Stimulated activated CD4-positive, alpha-beta T cell treated with anti-CD3 and anti-CD28 coated beads, Interleukin-12 subunit alpha, Interleukin-12 subunit beta, amount 100 ng/mL, for 24 hours (primary cell): ENCODE results near the gene PIGO.

Experiments used
- DNase-seq, 2 experiments: peaks; one replicate each; pipeline ENCODE4 v3.0.0-alpha.2; 2020; ENCODE audit warnings: low read depth in 2 of 2

The PIGO gene

DNA sequence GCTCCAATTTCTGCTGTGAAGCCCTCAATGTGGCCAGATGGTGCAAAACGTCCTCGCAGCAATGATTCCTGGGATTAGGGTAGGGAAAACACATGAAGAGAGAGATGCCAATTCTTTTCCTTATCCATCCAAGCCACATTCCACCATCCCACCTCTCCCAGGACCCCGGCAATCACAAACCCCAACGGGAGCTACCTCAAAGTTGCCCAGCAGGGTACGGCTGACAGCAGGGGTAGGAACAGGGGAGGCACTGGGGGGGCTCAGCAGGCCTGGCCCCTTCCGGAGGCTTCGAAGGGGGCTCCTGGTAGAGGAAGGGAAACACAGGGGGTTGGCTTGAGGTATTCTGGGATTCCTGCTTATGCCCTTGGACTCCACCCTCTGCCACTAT is 9.9 kb upstream of the PIGO start:
- no peak for DNase-seq

DNA sequence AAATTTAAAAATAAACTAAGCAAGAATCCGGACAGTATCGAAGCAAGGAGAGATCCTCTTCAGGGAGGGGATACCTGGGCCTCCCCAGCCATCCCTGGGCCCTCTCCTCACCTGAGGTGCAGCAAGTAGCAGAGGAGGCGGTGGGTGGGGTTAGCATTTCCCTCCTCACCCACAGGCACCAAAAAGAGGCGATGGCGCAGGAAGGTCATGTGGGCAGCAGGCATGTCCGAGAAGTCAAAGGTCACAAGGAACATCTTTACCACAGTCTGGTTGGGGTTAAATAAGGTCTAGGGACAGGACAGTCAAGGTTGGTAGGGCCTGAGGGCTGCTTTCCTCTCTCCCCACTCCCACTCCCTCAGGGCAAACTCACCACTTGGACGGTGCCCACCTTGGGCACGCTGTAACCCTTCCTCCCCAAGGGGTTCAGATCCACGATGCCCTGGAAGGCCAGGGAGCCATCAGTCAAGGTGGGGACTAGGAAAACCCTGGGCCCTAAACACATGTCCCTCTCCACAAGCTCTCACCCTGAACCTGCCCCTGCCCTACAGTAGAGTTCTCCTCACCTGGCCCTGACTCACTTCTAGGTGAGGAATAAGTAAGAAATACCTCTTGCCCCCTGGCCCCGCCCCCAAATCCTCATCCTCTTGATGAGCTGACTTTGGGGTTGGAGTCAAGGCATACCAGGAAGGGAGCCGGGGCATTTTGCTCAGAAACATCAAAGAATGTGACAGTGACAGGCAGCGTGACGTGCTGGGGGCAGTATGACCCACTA is 9.4 kb upstream of the PIGO start:
- no peak for DNase-seq

DNA sequence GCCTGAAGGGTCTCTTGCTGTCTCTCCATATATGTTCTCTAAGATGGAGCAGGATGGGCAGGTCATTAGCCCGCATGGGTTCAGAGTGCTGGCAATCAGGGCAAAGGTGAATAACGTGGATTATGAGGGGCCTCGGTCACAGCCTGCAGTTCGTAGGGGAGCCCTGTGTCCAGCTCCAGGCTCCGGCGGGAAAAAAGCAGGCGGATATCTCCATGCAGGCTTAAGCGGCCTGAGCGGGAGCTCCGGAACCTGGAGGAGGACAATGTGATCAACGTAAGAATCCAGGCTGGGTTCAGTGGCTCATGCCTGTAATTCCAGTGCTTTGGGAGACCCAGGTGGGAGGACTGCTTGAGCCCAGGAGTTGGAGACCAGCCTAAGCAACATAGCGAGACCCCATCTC is 8.7 kb upstream of the PIGO start:
- DNase-seq: no peak

DNA sequence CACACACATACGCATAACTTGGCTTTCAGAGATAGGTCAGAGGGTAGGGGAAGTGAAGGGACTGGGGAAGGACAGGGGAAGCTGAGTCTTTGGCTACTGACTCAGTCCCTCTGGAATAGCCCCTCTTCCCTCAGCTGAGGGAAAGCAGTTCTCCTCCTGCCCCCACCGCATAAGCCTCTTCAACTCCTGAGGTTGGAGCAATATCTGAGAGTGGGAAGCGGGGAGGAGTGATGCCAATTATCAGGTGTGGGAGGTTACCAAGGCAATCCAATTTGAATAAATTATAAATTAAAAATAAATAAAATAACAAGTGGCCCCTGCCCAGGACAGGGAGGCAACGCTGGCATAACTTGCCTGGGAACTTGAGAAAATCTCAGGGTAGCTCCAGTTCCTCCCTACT is 8.2 kb upstream of the PIGO start:
- DNase-seq: no peak

DNA sequence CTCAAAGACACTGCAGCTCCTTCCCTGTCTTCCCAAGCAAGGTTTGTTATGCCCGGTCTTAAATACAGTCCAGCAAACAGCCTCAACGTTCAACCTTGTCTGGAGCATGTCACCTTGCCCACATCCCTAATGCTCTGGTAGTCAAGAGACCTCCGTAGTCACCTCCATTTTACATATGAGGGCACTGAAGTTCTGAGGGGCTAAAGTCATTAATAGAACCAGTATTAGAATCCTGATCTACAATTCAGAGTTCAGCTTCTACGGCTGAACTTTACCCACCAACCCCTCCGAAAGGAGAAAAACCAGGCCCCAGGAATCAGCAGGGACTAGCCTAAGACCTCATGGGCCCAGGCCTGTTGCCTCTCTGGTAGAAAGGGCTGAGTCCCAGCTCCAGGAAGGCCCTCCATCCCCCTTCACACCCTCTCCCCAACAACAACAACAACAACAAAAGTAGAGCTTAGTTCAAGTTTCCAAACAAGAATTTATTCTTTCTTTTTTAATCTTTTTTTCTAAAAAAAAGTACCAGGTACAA is 7.3 kb upstream of the PIGO start:
- DNase-seq: no peak

DNA sequence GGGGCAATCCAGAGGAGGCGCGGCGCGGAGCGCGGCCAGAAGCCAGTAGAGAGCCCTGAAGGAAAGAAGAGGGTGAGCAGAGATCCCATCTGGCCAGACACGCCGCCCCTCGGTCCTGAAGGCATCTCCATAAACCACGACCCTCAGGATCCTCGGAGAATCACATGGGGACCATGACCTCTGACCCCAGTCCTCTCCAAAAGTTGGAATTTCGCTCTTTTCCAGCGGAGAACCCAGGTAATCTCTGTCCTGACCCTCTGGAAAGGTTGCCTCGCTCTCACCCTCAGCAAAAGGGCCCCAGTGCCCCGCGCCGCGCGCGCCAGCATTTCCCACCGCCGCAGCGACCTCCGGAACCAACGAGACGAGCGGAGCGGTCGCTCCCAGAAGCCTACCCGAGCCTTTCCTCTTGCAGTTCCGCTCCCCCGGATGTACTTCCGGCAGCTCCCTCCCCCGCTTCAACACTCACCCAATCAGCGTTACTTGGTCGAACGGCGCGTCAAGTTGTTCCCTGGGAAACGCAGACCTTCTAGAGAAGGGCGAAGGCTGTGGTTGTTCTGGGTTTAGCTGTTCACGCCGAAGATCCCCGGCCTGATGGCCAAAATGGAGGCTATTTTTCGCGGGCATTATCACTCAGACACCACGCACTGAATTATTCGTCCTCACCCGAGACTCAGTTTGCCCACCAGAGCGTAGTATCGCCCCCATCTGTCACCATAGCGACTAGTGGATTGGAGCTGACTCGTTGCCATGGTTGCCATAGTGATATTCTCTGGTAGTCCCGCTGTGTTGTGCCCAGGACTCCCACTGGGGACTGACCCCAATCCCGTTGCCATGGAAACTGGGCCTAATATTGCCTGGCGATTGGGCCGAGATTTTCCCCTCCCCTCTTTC is 6.6 kb upstream of the PIGO start, which contains the start of gene STOML2:
STOML2 (minus strand) TSS at position 363 of the 891 bp plus-strand sequence; CDS start at position 326, 37 bp downstream.
- peak; percentile 87 to 88 for DNase-seq

DNA sequence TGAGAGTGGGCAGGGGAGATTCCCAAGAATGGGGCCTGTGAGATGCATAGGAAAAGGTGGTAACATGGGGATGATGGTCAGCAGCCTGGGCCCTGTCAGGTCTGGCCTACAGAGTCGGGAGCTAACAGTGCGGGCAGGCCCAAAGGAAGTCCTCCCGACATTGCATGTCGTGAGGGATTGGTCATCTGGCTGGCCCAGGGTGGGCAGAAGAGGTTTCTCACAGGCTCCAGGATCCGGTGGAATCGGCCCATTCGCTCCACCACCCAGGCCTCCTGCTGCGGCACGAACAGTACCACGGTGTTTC is 6.0 kb upstream of the PIGO start:
- no peak for DNase-seq

DNA sequence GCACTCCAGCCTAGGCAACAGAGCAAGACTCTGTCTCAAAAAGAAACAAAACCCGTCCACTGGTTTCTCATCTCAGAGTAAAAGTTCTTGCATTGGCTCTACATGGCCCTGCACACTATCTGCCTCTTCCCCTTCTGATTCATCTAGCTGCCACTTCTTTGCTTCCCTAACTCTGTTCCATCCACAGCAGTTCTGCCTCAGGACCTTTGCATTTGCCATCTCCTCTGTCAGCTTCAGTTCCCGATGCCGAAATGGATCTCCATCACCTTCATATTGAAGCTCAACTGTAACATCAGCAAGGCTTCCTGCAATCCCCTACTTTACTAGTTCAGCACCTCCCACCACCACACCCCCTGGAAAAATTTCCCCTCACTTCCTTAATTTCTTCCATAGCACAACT is 1.2 kb upstream of the PIGO start:
- no peak for DNase-seq

DNA sequence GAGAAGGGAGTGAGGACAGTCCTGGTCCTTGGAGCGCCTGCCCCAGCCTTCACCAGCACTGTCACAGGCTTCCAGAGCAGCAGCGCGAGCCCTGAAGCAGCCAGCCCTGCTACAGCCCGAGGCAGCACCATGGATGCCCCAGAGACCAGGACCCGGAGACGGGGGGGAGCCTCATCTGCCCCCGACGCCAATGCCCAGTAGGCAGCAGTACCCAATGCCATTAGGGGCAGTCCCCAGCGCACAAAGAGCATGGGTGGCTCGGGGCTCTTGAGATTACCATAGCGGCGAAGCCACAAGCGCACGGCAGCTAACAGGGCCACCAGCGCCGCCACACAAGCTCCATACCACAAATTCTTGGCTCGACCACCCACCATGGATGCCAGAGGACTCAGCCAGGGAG is 4.9 kb downstream of the PIGO start:
- DNase-seq: no peak

DNA sequence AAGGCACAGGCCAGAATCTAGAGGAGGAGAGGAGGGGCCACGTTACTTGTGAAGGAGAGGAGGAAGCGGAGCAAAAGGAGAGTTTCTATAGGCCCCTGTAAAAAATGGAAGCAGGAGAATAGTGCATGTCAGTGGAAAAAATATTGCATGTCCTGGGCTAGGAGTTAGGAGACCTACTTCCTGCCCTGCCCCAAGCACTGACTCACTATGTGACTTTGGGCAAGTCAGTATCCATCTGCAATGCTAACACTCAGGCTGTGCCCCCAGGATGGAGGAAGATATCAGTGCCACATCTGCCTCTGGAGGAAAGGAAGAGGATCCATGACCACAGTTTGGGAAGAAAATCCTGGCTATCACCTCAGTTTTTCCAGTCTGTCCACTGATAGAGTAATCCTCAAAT is 7.0 kb downstream of the PIGO start:
- DNase-seq: no peak

DNA sequence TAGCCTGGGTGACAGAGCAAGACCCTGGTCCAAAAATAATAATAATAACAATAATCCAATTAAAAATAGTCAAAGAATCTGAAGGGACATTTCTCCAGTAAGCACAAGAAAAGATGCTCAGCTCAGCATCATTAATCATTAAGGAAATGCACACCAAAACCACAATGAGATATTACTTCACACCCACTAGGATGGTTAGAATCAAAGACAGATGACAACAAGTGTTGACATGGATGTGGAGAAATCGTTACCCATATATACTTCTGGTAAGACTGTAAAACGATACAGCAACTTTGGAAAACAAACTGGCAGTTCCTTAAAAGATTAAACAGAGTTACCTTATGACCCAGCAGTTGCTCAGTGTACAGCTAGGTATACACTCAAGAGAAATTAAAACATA is 11.3 kb downstream of the PIGO start:
- DNase-seq: no peak

DNA sequence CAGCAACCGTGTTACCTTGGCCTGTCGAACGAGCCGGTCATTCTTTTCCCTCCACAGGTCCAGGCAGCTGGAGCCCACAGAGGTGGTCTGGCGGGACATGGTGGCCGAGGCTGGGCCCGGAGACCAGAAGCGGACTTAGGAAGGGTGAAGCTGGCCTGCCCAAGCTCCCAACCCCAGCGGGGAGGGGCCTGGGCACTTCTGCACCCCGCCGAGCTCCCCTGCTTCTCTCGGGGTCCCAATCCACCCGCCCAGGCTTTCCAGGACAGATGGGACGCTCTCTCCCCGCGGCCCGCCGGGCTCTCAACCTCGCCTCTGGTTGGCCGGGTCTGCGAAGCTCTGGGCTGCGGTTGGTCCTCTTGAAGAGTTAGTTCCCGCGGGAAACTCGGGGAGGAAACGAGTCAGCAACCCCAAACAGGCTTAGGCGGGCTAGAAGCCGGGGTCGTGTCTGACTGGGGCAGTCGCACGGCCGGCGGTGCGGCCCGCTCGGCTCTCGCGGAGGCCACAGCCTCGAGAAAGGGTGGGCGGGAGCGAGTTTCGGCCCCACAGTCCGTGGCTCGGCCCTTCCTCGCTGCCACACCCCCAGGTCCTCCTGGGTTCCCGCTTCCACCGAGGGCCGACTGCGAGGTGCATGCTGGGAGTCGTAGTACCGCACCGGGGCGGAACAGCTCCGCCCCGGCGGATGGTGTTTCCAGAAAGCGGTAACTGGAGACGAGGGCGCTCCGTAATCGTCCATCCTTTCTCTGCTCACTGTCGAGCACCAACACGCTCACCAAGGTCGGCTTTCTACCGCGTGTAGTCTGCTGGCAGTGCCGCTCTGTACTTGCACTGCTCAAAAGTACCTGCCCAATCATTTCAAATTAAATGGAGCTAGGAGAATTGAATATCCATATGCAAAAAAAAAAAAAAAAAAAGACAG is 16.7 kb downstream of the PIGO start, which contains the start of gene FANCG:
FANCG (minus strand) TSS at position 517 of the 916 bp plus-strand sequence; CDS start at position 99, 418 bp downstream.
- DNase-seq: peak; percentile 75 to 78

DNA sequence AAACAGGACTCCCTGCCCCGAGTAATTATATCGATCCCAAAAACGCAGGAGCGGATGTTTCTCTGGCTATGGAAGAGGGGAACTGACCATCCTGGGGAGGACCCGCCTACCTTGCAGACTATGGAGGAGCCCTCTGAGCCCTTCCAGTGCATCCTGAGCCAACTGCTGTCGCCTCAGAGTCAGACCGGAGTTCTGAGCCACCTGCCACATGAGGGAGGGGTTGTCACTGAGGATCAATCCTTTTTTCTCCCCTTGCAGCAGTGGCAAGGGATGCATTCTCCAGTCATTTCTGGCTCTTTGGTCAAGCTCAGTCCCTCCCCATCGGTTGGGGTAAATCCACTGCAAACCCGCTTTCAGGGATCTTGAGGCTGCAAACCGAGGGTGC is 17.4 kb downstream of the PIGO start:
- peak in 1 of 2 experiments; percentile 11 for DNase-seq

DNA sequence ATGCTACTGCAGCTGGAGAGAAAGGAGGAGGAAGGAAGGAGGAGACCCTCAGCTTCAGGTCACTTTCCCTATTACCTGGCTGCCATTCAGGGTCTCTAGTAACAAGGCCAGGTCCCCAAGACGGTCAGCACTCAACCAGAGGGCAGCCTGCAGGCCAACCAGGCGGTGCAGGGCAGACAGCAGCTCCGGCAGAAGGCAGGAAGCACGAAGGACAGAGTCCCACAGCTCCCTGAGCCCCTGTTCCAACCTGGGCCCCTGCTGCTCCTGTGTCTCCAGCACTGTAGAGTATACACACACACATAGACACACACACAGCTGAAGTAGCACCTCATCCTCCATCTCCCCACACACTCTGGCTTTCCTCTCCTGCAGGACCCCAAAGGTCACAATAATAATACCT is 18.3 kb downstream of the PIGO start:
- no peak for DNase-seq

DNA sequence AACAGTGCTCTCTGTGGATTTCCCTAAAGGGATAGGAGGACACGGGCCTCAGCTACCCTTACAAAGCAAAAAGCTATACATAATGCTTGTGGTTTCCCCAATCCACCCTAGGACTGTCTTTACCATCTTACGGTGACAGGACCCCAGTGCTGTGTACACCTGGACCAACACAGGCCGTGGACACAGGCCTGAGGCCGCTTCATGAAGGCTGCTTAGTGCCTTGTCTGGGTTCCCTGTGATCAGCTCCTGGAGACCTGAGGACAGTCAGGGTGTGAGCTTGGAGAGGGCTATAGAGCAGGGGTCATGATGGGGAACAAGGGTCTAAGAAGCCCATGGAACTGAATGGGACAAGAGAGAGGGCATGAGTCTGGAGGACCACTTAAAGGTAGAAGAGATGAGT is 19.5 kb downstream of the PIGO start:
- DNase-seq: no peak

DNA sequence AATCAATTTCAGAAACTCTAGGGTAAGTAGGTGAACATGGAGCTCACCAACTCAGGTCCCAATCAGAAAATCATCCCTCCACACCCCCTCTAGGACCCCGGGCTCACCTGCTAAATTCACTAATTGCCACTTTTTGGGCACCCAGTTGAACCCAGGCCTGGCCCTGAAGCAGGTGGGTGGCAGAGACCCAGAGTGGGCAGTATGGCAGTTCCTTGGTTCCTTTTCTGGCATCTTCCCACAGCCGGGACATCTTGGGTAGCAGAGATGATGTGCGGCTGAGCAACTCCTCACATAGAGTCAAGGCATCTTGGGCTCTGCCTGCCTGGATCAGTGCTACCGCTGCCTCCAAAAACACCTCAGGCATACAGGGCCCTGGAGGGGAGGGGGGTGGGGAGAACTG is 21.0 kb downstream of the PIGO start:
- DNase-seq: no peak

DNA sequence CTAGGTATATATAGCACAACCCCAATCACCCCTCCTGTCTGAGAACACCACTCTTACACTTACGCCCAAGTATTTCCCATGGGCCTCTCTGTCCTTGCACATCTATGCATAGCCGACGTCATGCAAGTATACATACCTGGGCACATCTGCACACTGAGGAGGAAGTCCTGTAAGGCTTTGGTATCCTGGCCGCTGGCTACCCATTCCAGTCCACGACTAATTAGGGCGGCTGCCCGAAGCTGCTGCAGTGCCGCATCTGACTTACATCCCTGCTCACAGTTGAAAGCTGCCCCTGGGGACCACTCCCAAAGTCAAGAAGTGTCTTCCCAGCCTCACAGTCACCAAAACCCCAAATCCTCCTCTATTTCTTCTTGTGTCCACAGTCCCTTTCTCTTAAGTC is 21.6 kb downstream of the PIGO start:
- no peak for DNase-seq

DNA sequence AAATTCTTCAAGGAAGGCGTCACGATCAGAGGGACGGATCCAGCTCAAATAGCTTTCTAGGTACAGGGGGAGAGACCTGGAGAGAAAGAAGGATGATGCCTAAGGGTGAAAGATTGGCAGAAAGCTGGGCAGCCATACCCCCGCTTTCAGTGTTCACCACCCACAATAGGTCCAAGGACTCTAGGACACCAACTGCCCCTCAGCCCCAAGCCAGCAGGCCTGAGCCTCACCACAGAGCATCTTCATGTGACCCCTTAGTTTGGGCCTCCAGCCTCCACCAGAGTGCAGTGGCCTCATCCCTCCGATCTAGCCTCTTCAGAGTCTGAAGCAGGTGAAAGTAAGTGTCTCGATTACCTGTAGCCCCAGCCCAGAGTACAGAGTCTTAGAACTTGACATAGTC is 22.2 kb downstream of the PIGO start:
- no peak for DNase-seq

DNA sequence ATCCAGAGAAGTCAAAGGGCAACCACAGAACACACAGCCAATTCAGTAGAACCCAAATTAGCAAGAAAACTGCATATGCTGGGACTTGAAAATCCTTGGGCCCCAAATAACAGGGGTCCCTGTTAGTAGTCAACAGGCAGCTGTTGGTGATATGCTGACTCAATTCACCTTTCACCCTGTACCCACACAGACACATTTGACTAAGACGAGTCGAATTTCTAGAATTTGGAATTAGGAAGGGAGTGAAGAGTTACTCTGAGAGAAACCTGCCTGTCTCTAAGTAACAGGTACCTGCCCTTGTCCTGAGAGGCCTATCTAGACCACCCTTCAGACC is 23.1 kb downstream of the PIGO start:
- no peak for DNase-seq

DNA sequence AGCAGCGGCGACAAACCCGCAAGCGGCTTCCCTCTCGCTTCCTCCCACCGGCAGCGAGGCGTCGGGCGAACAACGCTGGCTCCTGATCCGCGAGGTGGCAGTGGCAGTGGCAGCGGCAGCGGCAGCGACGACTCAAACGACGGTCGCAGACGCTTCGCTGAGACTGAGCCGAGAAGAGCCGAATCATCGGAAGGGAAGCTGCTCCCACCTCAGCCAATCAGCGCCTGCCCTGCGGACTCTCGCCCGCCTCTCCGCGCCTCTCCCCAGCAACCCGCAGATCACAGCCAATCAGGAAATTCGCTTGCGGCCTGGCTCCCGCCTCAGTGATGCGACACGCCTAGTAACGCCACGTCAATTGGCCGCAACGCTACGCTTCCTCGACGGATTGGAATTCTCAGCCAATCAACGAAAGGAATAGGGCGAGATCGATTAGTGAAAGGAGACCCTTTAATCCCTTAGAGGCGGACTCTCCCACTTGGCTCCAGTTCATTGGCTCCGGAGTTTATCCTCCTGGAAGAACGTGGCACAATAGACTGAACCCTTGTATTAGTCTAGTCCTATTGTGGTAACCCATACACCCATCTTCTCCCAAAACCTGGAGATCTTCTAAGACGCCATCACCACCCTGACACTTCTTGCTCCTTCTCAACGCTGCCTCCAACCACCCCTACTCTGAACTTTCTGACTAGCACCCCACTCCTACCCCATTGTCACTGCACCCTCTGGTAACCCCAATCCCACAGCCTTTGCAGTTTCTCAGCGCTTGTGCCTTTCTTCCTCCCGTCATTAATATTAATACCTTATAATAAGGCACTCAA is 23.7 kb downstream of the PIGO start, which contains the start of gene VCP:
VCP (minus strand) TSS at position 165 of the 818 bp plus-strand sequence. CDS start 272 bp downstream, outside the sequence.
- peak; percentile 95 to 97 for DNase-seq
